ENCODE data around the gene RFX8.
"Not testable (repeated sequence)": the region's sequence is repeated elsewhere in the genome, so short reads cannot be mapped to it uniquely, and the experiment has no call there.

RFX8 gene

DNA sequence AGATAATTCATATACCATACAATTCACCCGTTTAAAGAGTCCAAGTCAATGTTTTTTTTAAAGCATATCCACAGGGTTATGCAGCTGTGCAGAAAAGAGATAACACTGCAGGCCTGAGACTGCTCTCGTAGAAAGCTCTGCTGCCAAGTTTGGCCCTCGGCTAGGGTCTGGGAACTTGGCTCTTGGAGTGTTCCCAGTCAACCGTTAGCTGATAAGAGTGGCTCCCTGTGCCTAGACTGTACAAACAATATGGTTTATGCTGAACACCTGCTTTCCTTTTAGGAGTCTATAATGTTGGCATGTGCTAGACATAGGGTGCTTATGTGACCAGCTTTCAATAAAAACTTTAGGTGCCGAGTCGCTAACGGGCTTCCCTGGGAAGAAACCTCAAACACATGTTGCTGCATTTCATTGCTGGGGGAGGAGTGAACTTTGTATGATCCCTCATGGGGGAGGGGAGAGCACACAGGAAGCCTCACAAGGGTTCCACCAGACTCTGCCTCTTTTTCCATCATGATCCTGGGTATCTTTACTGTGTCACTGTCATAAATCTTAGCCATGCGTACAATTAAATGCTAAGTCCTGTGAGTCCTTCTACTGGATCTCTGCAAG, 34.7 kb downstream of the RFX8 start:
- no peak for DNase-seq (ENCODE audit: low read depth in 2 of 2)

DNA sequence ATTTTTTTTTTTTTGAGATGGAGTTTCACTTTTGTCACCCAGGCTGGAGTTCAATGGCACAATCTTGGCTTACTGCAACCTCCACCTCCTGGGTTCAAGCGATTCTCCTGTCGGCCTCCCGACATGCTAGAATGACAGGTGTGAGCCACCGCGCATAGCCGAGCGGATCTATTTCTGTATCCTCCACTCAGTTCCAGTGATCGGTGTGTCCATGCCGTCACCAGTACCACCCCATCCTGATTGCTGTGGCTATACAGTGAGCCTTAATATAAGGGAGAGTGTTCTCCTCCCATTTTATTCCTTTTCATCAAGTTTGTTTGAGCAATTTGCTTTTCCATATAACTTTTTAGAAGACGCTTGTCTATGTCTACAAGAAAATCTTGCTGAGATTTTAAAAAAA, 35.2 kb downstream of the RFX8 start:
- DNase-seq (ENCODE audit: low read depth in 2 of 2) = no peak

DNA sequence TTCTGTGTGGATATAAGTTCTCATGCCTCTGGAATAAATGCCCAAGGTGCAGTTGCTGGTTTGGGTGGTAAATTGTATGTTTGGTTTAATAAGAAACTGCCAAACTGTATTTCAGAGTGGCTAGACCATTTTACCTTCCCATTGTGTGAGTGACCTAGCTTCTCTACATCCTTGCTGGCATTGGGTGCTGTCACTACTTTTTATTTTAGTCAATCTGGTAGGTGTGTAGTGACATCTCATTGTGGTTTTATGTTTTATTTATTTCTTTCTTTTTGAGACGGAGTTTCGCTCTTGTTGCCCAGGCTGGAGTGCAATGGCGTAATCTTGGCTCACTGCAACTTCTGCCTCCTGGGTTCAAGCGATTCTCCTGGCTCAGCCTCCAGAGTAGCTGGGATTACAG, 36.4 kb downstream of the RFX8 start:
- not testable (repeated sequence) for DNase-seq (ENCODE audit: low read depth in 2 of 2)

DNA sequence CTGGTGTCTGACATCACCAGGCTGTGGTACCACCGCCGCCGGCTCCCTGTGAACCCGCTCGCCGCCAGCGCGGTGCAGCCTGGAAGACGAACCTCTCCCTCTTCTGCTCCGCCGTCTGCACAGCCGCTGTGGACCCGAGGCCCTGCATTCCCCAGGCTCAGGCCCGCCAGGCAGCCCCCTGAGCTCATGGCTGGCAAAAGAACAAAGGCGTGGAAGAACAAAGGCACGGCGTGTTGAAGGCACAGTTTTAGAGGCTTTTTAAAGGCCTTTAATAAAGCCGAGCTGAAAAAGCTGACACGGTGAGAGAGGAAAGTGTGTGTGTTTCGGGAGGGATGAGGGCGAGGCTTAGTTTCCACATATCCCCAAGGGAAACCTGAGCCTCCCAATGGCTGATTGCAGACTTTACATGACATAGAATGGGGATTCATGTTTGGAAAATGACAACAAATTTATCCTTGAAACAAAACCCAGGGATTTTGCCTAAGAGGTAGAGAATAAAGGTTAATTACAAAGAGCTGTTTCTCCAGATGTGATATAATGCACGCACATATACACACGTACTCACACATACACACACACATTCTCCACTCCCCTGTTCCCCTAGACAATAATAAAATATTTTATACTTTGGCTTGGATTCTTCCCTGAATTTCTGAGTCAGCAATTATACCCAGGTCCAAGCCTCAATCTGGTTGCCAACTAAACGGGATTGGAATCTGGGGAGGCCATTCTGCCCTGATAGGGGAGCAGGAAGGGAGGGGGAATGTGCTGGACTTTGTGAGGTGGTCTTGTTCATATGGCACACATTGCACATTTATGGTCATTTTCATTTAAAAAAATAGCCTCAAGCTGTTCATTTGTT, 39.7 kb downstream of the RFX8 start:
- DNase-seq (ENCODE audit: low read depth in 2 of 2) = no peak

DNA sequence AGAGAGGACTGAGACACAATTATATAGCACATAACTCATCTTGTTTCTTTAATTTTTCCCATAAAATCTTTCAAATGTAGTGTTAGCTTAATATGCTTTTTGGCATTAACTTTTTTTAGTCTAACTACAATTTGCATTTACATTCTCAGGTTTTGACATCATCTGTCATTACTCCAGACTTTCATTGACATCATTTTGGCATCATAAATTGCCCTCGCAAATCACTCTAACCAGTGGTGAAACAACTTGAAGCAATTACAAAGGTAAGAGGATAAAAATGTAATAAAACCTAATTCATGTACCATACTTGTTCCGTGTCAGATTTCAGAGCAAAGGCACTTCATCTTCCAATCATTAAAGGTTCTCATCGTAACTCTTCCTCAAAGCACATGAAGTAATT, 41.4 kb downstream of the RFX8 start:
- no peak for DNase-seq (ENCODE audit: low read depth in 2 of 2)

DNA sequence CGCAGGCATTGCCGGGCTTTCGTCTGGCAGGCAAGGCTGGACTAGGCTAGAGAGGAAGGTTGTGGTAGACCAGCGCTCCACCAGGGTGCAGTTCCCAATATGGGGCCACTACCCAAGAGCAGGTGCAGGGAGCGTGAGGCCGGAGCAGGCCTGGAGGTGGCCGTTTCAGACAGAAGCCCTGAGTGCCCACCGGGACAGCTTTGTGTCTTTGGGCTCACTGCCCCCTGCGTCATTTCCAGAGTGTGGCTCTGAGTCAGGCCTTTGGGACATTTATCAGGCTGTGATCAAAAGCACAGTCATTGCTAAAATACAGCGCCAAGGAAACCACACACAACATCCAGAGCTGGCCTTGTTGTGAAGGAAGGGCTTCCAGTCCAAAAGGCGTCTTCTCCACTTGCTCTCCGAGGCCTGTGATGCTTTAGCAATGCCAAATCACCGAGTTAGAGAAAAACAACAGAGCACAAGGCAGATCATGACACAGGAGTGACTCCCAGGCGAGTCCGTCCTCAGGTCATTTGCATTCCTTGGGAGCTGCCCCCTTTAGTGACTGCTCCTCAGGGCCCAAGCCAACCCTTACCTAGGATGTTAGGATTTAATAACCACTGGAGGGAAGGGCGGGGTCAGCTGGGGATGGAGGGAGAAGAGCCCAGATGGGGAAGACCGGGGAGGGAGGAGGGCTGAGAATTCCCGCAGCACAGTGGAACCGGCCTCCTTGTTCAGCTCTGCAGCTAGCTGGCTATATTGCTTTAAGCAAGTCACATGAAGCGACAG, 42.3 kb downstream of the RFX8 start:
- DNase-seq (ENCODE audit: low read depth in 2 of 2) = no peak

DNA sequence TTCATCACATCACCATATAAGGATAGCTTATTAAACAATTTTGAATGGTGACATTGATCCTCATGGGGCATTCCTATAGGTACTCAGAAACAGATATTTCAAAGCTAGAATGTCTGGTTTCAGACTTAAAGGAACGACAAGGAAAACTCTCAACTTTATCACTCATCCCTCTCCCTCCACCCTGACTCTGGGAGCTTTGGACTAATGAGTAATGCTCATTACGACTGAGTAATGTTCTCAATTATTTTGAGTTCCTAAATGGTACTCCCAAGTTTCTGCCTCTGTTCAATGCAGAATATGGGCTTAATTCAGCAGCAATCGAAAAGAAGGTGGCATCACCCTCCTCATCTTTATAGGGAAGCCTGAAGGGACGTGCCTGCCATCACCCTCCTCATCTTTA, 43.4 kb downstream of the RFX8 start:
- no peak for DNase-seq (ENCODE audit: low read depth in 2 of 2)

DNA sequence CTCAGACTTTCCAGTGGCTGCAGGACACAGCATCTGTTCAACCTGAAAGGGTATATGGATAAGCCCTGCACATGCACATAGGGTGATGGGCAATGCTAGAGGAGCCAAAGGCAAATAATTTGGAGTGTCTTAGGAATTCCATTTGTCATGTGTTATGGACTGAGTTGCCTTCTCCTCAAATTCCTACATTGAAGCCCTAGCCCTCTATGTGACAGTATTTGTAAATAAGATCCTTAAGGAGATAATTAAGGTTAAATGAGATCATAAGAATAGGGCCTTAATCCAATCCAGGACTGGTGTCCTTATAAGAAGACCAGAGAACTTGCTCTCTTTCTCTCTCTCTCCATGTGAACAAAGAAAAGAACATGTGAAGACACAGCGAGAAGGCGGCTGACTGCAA, 44.8 kb downstream of the RFX8 start:
- DNase-seq (ENCODE audit: low read depth in 2 of 2) = no peak

DNA sequence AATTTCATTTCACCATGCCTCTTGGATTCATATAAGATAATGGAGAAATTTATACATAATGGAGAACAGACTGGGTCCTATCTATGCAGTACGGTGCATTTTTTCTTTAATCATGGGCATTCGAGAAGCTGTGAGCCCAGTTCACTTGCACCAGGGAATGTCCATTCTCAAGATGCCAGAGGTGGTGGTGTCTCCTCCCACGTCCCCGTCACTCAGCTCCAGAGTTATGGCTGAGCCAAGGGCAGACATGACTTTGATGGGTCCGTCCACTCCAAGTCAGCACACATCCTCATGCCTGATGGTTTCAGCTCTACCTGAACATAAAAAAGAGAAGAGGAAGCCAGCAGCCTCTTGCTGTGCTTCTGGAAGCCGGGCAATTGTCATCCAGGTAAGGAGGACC, 45.5 kb downstream of the RFX8 start:
- DNase-seq (ENCODE audit: low read depth in 2 of 2) = no peak

DNA sequence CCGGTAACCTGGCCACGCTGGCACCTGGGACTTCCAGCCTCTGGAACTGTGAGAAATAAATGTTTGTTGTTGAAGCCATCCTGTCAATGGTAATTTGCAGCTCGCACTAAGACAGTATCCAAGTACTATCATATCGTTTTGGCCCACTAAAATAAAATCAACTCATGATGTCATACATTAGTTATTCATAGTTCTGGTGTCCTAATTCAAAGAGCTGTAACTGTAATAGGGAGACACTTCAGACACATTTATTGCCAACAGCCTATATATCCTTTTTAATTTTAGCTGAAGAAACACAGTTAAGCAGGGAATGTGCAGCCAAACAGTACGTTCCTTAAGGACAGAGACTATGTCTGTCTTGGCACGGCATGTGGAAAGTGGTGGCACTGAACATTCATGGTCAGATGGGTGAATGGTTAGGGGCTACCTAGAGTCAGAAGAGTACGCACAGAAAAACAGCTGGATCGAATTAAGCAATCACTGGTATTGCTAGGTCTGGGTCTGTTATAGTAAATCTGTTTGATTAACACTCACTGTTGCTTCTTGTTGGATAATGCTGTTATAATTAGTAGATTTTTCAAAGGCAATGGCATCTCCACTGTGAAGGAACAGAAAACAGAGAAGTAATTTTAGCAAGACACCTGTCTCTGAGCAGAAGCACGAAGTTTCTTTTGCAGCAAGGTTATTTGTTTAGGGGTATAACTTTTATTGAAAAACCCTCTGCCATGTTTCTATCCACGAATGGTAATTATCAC, 46.3 kb downstream of the RFX8 start:
- DNase-seq (ENCODE audit: low read depth in 2 of 2) = no peak

DNA sequence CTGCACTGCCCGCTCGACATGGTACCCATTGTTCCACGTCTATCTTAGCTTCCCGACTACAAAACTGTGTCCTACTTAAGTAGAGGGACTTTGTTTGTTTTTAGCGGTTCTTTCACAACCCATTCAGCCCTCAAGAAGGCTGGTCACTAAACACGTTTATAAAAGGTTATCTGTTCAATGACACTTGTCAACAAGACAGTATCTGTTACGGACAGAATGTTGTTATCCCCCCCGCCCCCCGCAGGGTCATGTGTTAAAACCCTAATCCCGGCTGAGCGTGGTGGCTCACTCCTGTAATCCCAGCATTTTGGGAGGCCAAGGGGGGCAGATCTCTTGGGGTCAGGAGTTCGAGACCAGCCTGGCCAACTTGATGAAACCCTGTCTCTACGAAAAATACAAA, 47.2 kb downstream of the RFX8 start:
- DNase-seq (ENCODE audit: low read depth in 2 of 2) = no peak

DNA sequence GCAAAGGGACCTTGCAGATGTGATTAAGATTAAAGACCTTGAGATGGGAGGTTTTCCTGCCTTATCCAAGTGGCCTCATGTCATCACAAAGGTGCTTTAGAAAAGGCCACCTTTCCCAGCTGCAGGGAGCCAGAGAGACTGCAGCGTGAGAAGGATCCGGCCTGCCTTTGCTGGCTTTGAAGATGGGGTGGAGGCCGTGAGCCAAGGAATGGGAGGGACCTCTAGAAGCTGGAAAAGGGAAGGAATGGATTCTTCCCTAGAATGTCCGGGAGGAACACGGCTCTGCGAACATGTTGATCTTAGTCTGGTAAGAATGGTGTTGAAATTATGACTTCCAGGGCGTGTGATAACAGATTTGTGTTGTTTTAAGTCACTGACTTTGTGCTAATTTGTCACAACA, 47.7 kb downstream of the RFX8 start:
- no peak for DNase-seq (ENCODE audit: low read depth in 2 of 2)

DNA sequence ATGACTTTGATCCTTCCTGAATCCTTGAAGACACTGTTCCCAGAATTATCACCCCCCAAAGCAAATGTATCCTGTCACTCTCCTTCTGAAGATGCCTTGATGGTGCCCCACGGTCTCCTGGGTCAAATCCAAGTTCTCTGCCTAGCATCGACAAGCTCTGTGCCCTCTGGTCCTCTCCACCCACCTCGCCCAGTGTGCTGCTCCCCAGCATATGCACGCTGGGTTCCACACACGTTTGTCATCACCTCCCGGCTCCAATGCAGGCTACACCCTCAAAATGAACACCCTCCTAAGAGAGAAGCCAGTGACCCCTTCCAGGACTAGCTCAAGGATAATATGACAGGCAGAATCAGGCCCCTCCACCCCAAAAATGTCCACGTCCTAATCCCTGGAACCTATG, 48.1 kb downstream of the RFX8 start:
- no peak for DNase-seq (ENCODE audit: low read depth in 2 of 2)

DNA sequence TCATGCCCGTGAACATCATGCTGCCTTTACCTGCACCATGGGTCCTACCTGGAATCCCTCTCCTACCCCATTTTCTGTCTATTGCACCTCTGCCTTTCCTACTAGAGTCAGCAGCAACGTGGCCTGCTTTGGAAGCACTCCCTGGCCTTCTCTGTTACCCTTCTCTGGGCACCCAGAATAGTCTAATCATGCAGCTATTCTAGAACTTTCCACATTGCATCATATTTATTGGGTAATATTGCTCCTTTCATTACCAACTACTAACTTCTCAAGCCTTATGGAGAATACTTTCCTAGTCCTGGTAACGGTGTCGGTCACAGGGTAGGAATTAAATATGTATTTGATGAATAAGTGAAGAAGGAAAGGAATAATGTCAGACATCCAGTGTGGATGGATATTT, 54.3 kb downstream of the RFX8 start:
- DNase-seq (ENCODE audit: low read depth in 2 of 2) = no peak

DNA sequence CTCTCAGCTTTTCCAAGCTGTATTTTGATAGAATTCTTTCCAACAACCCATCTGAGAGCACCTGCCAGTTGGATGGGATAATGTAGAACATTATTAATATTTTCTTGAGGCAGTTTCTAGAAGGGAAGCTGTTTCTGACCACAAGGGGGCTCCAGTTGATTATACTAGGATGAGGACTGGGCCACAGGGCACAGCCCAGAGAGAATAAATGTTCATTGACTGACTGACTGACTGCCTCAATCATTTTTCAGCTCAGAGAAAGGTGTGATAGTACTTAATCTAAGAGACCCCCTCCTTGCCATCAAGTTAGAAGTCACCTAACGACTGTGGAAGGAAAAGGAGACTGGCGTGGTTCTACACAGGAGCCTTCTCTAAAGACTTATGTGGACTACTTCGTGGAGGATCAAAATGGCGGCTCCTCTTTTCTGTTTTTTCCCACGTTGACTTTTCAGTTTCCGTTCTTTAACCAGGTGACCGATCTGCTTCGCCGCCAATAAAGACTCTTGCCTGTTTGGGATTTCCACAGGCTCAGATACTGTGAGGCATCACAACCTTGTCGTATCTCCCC, 55.7 kb downstream of the RFX8 start:
- DNase-seq (ENCODE audit: low read depth in 2 of 2) = peak; percentile 22 to 25

DNA sequence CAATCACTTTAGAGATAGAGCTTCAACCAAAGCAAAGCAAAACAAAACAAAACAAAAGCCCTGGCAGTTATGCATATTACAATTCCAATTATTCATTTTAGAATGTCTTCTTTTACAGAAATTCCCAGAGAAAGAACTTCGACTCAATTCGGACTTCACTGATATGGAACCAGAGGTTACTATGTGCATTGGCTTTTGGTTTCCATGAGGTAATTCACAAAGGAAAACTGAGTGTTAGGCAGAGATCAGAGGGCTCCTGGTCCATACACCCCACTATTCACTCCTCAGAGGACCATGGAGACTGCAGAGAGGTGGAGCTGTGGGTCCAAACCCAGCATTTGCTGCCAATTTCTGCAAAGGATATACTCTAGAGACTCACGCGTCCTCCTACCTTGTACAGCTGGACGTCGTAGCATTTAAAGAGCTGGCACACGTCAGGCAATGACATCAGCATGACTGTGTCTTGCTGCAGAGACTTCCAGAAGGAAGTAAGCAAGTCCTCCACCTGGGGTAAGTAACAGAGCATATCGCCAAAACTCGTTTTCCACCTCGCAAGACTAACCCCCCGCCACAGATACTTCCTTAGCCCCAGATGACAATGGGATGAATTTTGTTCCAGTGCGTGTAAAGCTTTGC, 56.3 kb downstream of the RFX8 start:
- no peak for DNase-seq (ENCODE audit: low read depth in 2 of 2)

DNA sequence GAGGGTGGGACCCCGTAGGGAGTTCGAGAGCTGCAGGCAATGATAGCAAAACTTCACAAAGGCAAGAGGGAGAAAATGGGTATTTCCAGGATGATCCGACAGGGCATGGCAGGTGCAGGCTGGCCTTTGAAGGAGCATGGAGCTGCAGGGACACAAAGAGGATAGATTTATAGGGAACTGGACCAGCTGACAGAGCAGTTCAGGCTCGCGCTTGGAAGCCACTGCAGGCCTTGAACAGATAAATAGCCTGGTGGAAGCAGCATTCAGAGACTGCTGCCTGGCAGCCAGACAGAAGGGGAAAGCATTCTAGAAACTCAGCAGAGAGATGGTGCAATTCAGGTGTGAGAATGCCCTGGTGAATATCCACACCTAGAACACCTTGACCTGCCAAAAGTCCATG, 58.3 kb downstream of the RFX8 start:
- no peak for DNase-seq (ENCODE audit: low read depth in 2 of 2)

DNA sequence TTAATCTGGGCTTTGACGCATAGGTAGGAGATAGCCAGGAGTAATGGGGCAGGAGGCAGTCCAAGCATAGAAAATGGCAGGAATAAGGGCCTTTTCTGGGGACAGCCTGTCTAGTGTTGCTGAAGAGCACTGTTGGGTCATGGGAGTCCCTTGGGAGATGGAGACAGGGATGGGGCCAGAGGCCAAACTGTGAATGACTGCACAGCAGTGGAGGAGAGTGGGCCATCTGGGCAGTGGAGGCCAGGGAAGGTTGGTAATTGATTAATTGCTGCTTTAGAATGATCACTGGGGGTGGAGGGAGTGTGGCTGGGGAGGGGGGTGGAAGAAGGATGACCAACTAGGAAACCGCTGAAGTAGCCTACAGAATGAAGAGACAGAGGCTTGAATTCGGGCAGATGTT, 59.0 kb downstream of the RFX8 start:
- DNase-seq (ENCODE audit: low read depth in 2 of 2) = no peak

DNA sequence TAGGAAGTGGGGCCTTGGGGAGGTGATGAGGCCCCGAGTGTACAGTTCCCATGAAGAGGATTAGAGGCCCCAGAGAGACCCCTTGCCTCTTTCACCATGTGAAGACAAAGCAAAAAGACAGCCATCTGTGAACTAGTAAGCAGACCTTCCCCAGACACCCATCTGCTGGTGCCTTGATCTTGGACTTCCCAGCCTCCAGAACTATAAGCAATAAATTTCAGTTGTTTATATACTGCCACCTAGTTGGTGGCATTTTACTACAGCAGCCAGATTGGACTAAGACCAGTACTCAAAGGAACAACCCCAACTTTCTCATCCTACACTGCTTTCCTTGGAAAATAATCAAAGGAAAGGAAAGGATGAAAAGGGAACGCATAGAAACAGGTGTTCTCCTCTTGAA, 59.7 kb downstream of the RFX8 start:
- DNase-seq (ENCODE audit: low read depth in 2 of 2) = no peak

DNA sequence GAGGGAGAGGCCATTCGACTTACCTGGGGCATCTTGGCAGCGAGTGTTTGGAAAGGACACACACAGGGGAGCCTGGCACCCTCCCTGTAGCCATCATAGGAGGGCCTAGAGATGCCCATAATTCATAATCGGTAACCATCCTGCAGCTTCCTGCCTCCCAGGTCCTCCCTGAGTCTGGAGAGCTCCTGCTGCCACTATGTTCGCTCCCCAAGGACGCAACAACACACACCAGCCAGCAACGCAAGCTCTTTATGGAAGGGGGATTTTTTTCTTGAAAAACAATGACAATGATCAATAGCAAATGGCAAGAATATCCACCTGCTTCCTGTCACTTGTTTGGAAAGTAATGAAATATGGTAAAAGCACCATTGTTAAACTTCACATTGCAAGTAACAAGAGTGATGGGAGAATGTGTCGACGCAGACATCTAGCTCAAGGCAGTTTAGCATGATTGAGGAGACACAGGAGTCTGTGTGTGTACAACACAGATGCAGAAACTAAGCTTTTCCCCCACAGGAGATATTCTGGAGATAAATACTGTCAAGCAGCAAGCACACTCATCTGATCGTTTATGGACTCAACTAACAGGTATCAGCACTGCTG, 62.7 kb downstream of the RFX8 start:
- no peak for DNase-seq (ENCODE audit: low read depth in 2 of 2)

DNA sequence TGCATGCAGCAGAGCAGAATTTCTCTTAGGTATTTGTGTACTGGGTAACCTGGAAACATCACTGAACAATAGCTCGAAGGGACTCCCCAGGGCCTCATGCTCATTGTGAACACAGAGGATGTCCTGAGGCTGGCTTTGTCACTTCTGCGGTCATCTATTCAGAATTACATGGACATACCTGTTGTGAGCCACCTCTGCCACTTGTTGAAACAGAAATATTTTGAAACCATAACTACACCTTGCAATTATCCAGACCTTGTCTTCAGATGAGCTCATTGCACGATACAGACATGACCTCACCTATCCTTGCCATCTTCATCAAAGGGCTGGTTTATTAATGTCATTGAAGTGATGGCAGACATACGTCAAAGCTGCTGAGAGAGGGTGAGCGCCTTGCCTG, 64.2 kb downstream of the RFX8 start:
- DNase-seq (ENCODE audit: low read depth in 2 of 2) = no peak
